ENCODE measurements around the gene JDP2.

JDP2 gene

GRCh38 chr14:75493592-75494087 lies 65.8 kb downstream of the JDP2 start:
- TF ChIP-seq L3MBTL2 (conservative IDR thresholded peaks at IDR 0.05) (no peak), PKNOX1 (IDR thresholded peaks at IDR 0.05) (no peak), FOXK2 (IDR thresholded peaks at IDR 0.05) (no peak), ELF4 (IDR thresholded peaks at IDR 0.05) (no peak), ARNT (IDR thresholded peaks at IDR 0.05) (no peak), BHLHE40 (IDR thresholded peaks at IDR 0.05; ENCODE audit: borderline replicate concordance) (no peak), FOXA1 (IDR thresholded peaks at IDR 0.05) (no peak), HDGF (IDR thresholded peaks at IDR 0.05; ENCODE audit: borderline replicate concordance) (no peak)
- no peak for DNase-seq (ENCODE audit: extremely low spot score)
- CTCF ChIA-PET, result interaction anchor here (7.2 kb wide), 1 partner anchor 186 kb away, joined by 48 read pairs; no protein-coding TSS in a partner anchor
- POLR2A ChIA-PET, result no interaction called here

DNA sequence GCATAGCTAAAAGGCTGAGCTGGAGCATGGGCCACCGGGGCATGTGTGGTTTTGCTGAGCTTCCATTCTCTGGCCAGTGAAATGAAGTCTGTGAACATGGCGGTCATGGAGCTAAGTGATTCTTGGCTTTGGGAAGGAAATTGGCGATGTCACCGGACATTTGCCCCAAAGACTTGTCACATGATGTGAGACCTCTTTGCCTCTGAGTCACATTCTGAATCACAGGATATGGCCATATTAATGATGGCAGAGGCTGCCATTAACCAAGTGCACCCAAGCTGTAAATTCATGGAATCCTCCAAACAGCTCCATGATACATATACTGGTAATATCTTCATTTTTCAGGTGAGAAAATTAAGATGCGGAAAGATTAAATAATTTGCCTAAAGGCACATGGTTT lies 67.1 kb downstream of the JDP2 start:
- POLR2A ChIA-PET, result no interaction called here

DNA sequence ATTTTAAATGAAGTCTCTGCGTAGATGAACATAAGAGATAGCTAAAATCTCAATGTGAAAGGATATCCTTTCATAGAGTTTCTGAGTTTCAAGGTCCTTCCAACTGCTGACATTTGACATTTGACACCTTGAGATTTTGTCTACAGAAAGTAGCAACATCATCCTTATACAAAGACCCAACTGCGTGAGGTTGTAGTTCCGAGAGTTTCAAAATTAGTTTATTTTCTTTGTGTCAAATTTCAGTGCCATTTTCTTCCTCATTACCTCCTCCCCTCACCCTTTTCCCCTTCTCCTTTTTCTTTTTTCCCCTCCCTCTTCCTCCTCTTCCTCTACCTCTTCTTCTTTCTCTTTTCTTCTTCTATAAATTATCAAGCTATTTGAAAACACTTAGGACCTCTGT lies 67.6 kb downstream of the JDP2 start:
- no peak for DNase-seq (ENCODE audit: extremely low spot score)
- TF ChIP-seq ZNF384 (IDR thresholded peaks at IDR 0.05) (no peak), BHLHE40 (IDR thresholded peaks at IDR 0.05; ENCODE audit: borderline replicate concordance) (no peak), HDGF (IDR thresholded peaks at IDR 0.05; ENCODE audit: borderline replicate concordance) (no peak), FOXM1 (IDR thresholded peaks at IDR 0.05; ENCODE audit: borderline replicate concordance) (no peak), LEF1 (IDR thresholded peaks at IDR 0.05; ENCODE audit: borderline replicate concordance) (no peak), ARNT (IDR thresholded peaks at IDR 0.05) (no peak), NFRKB (IDR thresholded peaks at IDR 0.05) (no peak), CTBP1 (IDR thresholded peaks at IDR 0.05; ENCODE audit: borderline replicate concordance) (no peak), SUZ12 (IDR thresholded peaks at IDR 0.05) (no peak), SP1 (IDR thresholded peaks at IDR 0.05) (no peak), PKNOX1 (IDR thresholded peaks at IDR 0.05) (no peak), FOXK2 (IDR thresholded peaks at IDR 0.05) (no peak), L3MBTL2 (conservative IDR thresholded peaks at IDR 0.05) (no peak), ELF4 (IDR thresholded peaks at IDR 0.05) (no peak), FOXA1 (IDR thresholded peaks at IDR 0.05) (no peak), TARDBP (IDR thresholded peaks at IDR 0.05) (no peak)
- ChIA-PET CTCF (interaction anchor here (1.0 to 1.6 kb wide), 2 partner anchors 24 to 66 kb away, joined by 3 to 4 read pairs; no protein-coding TSS in a partner anchor), POLR2A (no interaction called here)

More for the DNA sequence above, 67.1 kb downstream of the JDP2 start:
- TF ChIP-seq HDGF (IDR thresholded peaks at IDR 0.05; ENCODE audit: borderline replicate concordance) (no peak), FOXM1 (IDR thresholded peaks at IDR 0.05; ENCODE audit: borderline replicate concordance) (no peak), FOXA1 (IDR thresholded peaks at IDR 0.05) (no peak), SUZ12 (IDR thresholded peaks at IDR 0.05) (no peak), PKNOX1 (IDR thresholded peaks at IDR 0.05) (no peak), CTBP1 (IDR thresholded peaks at IDR 0.05; ENCODE audit: borderline replicate concordance) (no peak), L3MBTL2 (conservative IDR thresholded peaks at IDR 0.05) (no peak), BHLHE40 (IDR thresholded peaks at IDR 0.05; ENCODE audit: borderline replicate concordance) (no peak), FOXK2 (IDR thresholded peaks at IDR 0.05) (no peak), TARDBP (IDR thresholded peaks at IDR 0.05) (no peak), ZNF384 (IDR thresholded peaks at IDR 0.05) (no peak), ELF4 (IDR thresholded peaks at IDR 0.05) (no peak), ARNT (IDR thresholded peaks at IDR 0.05) (no peak), SP1 (IDR thresholded peaks at IDR 0.05) (no peak), LEF1 (IDR thresholded peaks at IDR 0.05; ENCODE audit: borderline replicate concordance) (no peak), NFRKB (IDR thresholded peaks at IDR 0.05) (no peak)
- CTCF ChIA-PET, result interaction anchor here (1.0 to 1.6 kb wide), 2 partner anchors 24 to 66 kb away, joined by 3 to 4 read pairs; no protein-coding TSS in a partner anchor
- no peak for DNase-seq (ENCODE audit: extremely low spot score)

DNA sequence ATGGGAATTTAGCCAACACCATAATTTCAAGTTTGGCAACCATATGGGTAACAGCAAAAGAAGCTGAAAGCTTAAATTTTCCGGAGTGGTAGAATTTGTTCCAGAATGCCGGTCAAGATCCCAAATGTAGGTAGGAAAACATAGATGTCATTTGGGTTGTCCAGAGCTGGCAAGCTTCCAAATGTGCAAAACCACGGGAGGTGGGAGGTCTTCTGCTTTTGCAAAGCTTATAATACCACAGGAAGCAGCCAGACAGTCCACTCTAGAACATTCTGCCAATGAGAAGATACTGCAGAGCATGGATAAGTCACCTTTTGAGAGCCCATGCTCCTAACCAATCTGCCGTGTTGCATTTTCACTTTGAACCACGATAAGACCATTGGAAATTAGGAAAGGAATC lies 68.1 kb downstream of the JDP2 start:
- ChIA-PET POLR2A (no interaction called here), CTCF (interaction anchor here (1.0 to 2.2 kb wide), 2 partner anchors 65 to 188 kb away, joined by 4 to 6 read pairs; no protein-coding TSS in a partner anchor)
- no peak for TF ChIP-seq SP1 (IDR thresholded peaks at IDR 0.05)
- TF ChIP-seq PKNOX1 (IDR thresholded peaks at IDR 0.05), result no peak
- no peak for TF ChIP-seq TARDBP (IDR thresholded peaks at IDR 0.05)
- no peak for TF ChIP-seq FOXM1 (IDR thresholded peaks at IDR 0.05; ENCODE audit: borderline replicate concordance)
- no peak for DNase-seq (ENCODE audit: extremely low spot score)

GRCh38 chr14:75496755-75497154 lies 68.9 kb downstream of the JDP2 start:
- TF ChIP-seq BHLHE40 (IDR thresholded peaks at IDR 0.05; ENCODE audit: borderline replicate concordance) (no peak), TARDBP (IDR thresholded peaks at IDR 0.05) (no peak), LEF1 (IDR thresholded peaks at IDR 0.05; ENCODE audit: borderline replicate concordance) (no peak), FOXM1 (IDR thresholded peaks at IDR 0.05; ENCODE audit: borderline replicate concordance) (no peak), ZNF384 (IDR thresholded peaks at IDR 0.05) (no peak), ARNT (IDR thresholded peaks at IDR 0.05) (no peak), ELF4 (IDR thresholded peaks at IDR 0.05) (no peak), L3MBTL2 (conservative IDR thresholded peaks at IDR 0.05) (no peak), CTBP1 (IDR thresholded peaks at IDR 0.05; ENCODE audit: borderline replicate concordance) (no peak), PKNOX1 (IDR thresholded peaks at IDR 0.05) (no peak), FOXK2 (IDR thresholded peaks at IDR 0.05) (no peak), NFRKB (IDR thresholded peaks at IDR 0.05) (no peak), FOXA1 (IDR thresholded peaks at IDR 0.05) (no peak), SUZ12 (IDR thresholded peaks at IDR 0.05) (no peak), HDGF (IDR thresholded peaks at IDR 0.05; ENCODE audit: borderline replicate concordance) (no peak), SP1 (IDR thresholded peaks at IDR 0.05) (no peak)
- POLR2A ChIA-PET, result no interaction called here
- DNase-seq (ENCODE audit: extremely low spot score), result no peak
- CTCF ChIA-PET, result interaction anchor here (2.2 kb wide), 1 partner anchor 189 kb away, joined by 6 read pairs; no protein-coding TSS in a partner anchor

Measured in HEK293T (cell line).